GM21786 (cell line): Measurements from ENCODE around the gene RDH5.

Experiments
- ATAC-seq: cut with Tn5 transposase; IDR thresholded peaks from one replicate; pipeline ENCODE4 v1.9.1; 2021; ENCODE audit not compliant: unreplicated experiment

The RDH5 gene

GRCh38 chr12:55695349-55695748 is 24.8 kb upstream of the RDH5 start:
- ATAC-seq = no peak

GRCh38 chr12:55696141-55696540 is 24.1 kb upstream of the RDH5 start:
- no peak for ATAC-seq

GRCh38 chr12:55696796-55697462 is 23.3 kb upstream of the RDH5 start:
- ATAC-seq = no peak

GRCh38 chr12:55697686-55698085 is 22.5 kb upstream of the RDH5 start:
- no peak for ATAC-seq

GRCh38 chr12:55698241-55698955 is 21.8 kb upstream of the RDH5 start:
- no peak for ATAC-seq

DNA sequence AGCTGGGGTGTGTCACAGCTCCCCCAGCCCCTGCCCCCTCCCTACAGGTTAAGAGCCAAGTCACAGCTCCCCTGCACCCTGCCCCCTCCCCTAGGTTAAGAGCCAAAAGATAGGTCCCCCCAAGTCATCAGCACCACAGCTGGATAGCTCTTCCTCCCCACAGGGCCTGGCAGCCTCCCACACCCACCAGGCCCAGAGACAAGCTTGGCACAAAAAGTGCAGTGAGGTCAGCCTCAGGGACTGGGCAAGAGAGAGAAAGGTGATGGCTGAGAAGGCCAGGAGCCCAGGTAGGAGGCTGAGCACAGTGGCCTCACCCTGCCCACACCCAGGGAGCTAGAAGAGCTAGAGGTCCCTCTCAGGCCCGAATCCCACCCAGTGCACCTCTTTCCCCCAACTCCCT is 21.2 kb upstream of the RDH5 start:
- ATAC-seq = no peak

- ATAC-seq = no peak
These were observed 20.6 kb upstream of the RDH5 start for GRCh38 chr12:55699471-55700055.

- ATAC-seq = no peak
These were observed 19.8 kb upstream of the RDH5 start for GRCh38 chr12:55700255-55701018.

DNA sequence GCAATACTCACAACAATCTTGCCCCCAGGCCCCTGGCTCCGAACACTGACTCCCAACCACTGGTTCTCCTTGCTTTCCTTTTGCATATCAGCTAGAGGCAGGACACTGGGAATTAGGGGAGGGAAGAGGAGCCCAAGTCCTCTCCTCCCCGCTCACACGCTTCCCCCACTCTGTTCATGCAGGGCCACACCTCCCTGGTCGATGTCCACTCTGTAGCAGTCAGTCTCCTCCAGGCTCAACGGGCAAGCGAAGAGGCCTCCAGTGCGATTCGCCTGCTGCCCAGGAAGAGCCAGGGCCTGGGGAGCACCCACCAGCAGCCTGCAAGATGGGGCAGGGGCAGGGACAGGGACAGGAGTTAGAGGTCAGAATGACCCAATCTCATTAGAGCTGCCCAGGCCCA is 17.3 kb upstream of the RDH5 start:
- no peak for ATAC-seq

GRCh38 chr12:55703288-55703687 is 16.9 kb upstream of the RDH5 start:
- no peak for ATAC-seq

GRCh38 chr12:55703901-55704761 is 16.1 kb upstream of the RDH5 start:
- no peak for ATAC-seq

GRCh38 chr12:55704824-55705718 is 15.1 kb upstream of the RDH5 start:
- ATAC-seq = no peak

DNA sequence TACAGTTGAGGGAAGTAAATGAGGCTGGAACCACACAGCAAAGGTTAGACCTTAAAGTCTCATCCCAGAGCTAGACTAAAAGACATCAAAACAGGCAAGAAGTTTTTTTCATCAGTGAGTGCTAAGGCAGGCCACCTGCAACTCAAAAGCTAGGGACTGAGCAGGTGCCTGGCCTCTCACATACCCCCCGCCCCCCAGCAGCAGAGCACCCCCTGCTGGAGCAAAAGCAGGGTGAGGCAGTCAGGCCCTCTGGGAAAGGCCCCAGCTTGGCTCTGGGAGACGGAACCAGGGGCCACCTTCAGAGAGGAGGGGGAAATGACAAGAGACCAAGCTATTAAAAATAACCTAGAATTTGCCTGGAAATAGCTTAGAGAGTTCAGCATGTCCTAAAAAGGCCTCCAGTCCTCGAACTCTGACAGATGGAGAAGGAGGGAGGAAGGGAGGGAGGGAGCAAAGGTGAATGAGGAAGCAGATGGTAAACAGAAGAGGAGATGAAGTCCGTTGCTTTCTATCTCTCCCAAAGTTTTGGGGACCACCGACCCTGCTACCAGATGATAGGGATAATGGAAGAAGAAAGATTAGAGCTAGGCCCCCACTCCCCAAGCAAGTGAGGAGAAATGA is 14.3 kb upstream of the RDH5 start:
- ATAC-seq = no peak

DNA sequence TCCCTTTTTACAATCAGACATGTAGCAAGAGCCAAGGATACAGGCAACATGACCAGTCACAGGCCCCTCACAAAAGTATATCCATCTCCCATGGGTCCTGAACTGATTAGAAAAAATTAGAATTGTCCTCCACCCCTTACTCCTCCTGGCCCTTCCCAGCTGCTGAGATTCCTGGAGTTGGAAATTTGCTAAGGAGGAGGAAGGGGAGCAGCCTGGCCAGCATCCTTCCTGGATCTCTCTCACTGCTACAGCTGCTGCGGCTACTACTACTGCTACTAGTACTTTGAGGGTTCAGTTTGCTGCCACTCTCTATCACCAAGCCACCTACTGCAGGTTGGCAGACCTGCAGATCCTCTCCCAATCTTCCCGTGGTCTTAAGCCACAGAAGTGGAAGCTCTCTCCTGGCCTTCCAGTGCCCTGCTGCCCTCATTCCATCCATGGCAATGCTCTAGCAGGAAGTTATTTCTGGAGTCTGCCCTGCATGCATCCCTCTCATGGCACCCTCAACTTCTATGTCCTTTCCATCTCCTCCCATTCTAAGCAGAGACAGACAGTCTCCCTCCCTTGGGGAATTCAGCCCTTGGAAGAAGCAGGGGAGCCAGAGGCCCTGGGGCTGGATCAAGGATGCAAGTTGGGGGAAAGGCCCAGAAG is 13.5 kb upstream of the RDH5 start:
- no peak for ATAC-seq

DNA sequence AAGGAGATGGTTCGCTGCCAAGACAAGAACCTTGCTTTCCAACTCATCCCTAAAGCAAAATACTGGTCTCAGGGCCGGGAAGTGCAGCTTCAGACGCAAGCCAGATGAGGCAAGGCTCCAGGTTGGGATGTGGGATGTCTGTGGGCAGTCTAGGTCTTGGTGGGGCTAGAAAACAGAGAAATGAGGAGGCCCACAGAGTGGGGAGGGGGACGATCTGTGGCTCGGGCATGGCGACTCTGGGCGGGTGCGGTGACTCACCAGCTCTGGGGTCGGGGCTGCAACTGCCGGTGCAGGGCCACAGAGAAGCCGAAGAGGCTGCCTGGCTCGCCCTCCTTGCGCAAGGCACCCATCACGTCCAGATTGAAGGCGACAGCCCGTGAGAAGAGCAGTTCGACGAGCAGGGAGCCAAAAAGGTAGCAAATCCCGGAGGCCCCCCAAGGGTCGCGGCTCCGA is 12.9 kb upstream of the RDH5 start:
- ATAC-seq = no peak

DNA sequence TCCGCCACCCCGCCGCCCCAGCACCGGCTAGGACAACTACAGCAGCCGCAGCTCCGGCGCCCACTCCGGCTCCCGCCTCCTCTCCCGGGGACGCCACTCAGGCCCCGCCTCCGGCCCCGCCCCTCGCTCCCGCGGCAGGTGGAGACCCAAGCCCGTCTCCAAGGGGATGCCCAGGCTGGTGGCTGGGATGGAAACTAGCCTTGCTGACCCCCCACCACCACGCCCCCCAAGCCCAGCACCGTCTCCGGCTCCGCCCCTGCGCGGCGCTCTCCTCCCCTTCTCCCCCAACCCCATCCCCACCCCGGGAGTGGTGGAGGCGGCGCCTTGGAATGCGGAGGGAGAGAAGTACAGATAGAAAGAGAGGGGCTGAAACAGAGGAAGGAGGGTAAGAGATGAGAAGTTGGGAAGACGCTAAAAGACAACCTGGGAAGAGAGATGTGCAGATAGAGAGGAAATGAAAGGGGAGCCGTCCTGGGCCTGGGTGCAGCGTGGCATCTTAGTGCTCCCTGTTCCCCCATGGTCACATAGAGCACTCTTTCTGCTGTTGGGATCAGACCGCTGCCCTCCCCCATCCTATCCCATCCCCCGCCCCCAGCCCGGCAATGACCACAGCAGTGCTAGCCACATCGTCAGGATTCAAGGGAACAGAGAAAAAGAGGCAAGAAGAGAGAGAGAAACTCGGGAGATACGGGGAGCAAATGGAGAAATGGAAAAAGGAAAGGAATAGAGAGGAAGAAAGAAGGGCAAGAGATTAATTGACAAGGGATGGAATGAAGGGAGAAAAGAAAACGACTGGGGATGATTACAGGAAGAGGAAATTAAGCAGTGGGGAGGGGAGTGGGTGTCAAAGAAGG is 12.1 kb upstream of the RDH5 start, which contains the start of gene ITGA7:
TSS of gene ITGA7 (minus strand) at position 64 of the 854 bp plus-strand sequence. CDS start 222 bp downstream, outside the sequence.
- ATAC-seq = peak; percentile 69

DNA sequence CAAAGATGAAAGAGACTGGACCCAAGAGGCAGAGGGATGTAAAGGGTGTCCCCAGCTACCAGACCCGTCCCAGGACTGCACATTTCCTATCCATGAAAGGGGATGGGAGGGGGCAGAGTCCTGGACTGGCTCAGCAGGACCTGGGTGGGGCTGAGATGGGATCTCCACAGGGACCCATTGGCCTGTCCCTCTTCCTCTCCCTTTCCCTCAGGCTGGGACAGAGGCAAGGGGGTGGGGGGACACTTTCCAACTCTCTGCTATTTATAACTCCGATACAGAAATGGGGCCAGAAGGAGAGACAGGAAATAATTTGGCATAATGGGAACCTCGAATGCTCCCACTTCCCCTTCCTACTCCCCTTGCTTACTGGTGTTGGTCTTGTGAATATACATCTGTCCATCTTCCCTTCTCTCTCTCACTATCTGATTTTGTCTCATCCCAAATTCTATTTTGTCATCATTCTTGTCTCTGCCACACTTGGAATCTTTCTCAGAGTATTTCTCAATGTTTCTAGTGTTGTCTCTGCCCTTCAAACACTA is 11.4 kb upstream of the RDH5 start:
- ATAC-seq = no peak
